Breast epithelium (tissue), 4 donors: ENCODE results near the gene TNS2. TPM values are rescaled to one million over a fixed set of nuclear protein-coding genes. Genes with fewer than 3 reads are reported as not detected.

Experiments
- DNase-seq, 2 donors: peaks; one replicate each; pipeline ENCODE4 v3.0.0-alpha.2; 2019; ENCODE audit warnings: low spot score in 2 of 2
- H3K27ac ChIP-seq, 2 donors: fragments of 200-600 bp; sonication (generic) in 1 of 2; one replicate each; pipeline ENCODE4 v1.5.1; 2016 to 2019; ENCODE audit warnings: mild to moderate bottlenecking in 1 of 2
- H3K27me3 ChIP-seq, 2 donors: fragments of 200-600 bp; sonication (generic) in 1 of 2; one replicate each; pipeline versions ENCODE4 v1.5.1 to v1.6.0; 2017 to 2019; ENCODE audit warnings: control low read depth in 1 of 2, mild to moderate bottlenecking in 1 of 2
- H3K36me3 ChIP-seq: fragments of 200-600 bp; one replicate; pipeline ENCODE4 v1.5.1; 2019
- H3K4me1 ChIP-seq, 2 donors: fragments of 200-600 bp; sonication (generic); one replicate each; pipeline ENCODE4 v1.5.1; 2016 to 2019; ENCODE audit warnings: control low read depth in 1 of 2
- H3K4me3 ChIP-seq, 3 donors: fragments of 200-600 bp; sonication (generic); 1 replicate in 2 of 3; 2 replicates in 1 of 3; pipeline ENCODE4 v1.5.1; 2016 to 2019; ENCODE audit warnings: mild to moderate bottlenecking in 3 of 3, moderate library complexity in 2 of 3
- H3K9me3 ChIP-seq, 2 donors: fragments of 200-600 bp; sonication (generic) in 1 of 2; one replicate each; pipeline ENCODE4 v1.5.1; 2016 to 2019; ENCODE audit warnings: control low read depth in 1 of 2
- CTCF ChIP-seq, 3 donors: fragments of 450-650 bp; IDR thresholded peaks; one replicate each; pipeline ENCODE4 v1.5.1; 2016 to 2017; ENCODE audit warnings: antibody characterized with exemption in 3 of 3, mild to moderate bottlenecking in 3 of 3, moderate library complexity in 3 of 3
- POLR2A ChIP-seq: fragments of 450-650 bp; IDR thresholded peaks from one replicate; pipeline ENCODE4 v1.6.1; 2016; ENCODE audit warnings: antibody characterized with exemption, mild to moderate bottlenecking, moderate library complexity
- POLR2AphosphoS5 ChIP-seq, 3 donors: sonication (generic); formaldehyde crosslinking; IDR thresholded peaks; one replicate each; pipeline ENCODE4 v1.6.1; 2017; ENCODE audit warnings: antibody characterized with exemption in 3 of 3
- intact Hi-C: fragments of 100-400 bp; cut with DNase I; formaldehyde crosslinking; loops from one replicate; pipeline ENCODE4 v1.15.1; 2023; ENCODE audit warnings: low total_unique reads
- total RNA-seq, 3 donors: library from RNA; depleted of rRNA; stranded (reverse); fragments of >200 nt; gene quantifications; one replicate each; pipeline ENCODE4 v1.1.0, GENCODE V29; 2016

TNS2 gene
- total RNA-seq, 3 donors from 2014 or later: 65.4 to 228 (median 156) TPM

GRCh38 chr12:53056296-53056695 lies 6.4 kb downstream of the TNS2 start:
- Histone ChIP-seq H3K4me1 (peaks cover 17 to 33% of the 10 kb centered on the region in 2 donors), H3K36me3 (no peaks in the 10 kb centered on the region), H3K27ac (peak overlapping the region in 1 of 2 donors; percentile 44), H3K27me3 (no peaks in the 10 kb centered on the region), H3K9me3 (no peaks in the 10 kb centered on the region), H3K4me3 (no peak overlapping the region)
- intact Hi-C loops: no loop called here
- no peak for TF ChIP-seq CTCF (IDR thresholded peaks at IDR 0.05)
- no peak for TF ChIP-seq POLR2A
- TF ChIP-seq POLR2AphosphoS5 (IDR thresholded peaks at IDR 0.05): no peak
- DNase-seq: no peak

GRCh38 chr12:53056901-53057300 lies 7.0 kb downstream of the TNS2 start:
- no peak for DNase-seq
- Histone ChIP-seq H3K27ac (peak overlapping the region in 1 of 2 donors; percentile 52), H3K9me3 (no peaks in the 10 kb centered on the region), H3K36me3 (no peaks in the 10 kb centered on the region), H3K4me3 (no peak overlapping the region), H3K27me3 (no peaks in the 10 kb centered on the region), H3K4me1 (peaks cover 19 to 33% of the 10 kb centered on the region in 2 donors)
- intact Hi-C loops: no loop called here
- TF ChIP-seq POLR2AphosphoS5 (IDR thresholded peaks at IDR 0.05) (no peak), CTCF (IDR thresholded peaks at IDR 0.05) (no peak), POLR2A (no peak)

- Histone ChIP-seq H3K36me3 (no peaks in the 10 kb centered on the region), H3K4me1 (peaks cover 24% of the 10 kb centered on the region in 2 donors), H3K27ac (peak overlapping the region; percentile 33 to 89), H3K9me3 (no peaks in the 10 kb centered on the region), H3K27me3 (no peaks in the 10 kb centered on the region), H3K4me3 (no peak overlapping the region)
- intact Hi-C loops: no loop called here
- TF ChIP-seq CTCF (IDR thresholded peaks at IDR 0.05) (no peak), POLR2A (no peak), POLR2AphosphoS5 (IDR thresholded peaks at IDR 0.05) (no peak)
- no peak for DNase-seq
Measured at GRCh38 chr12:53057816-53058500, 8.1 kb downstream of the TNS2 start.

GRCh38 chr12:53058674-53059433 lies 9.0 kb downstream of the TNS2 start:
- peak in 1 of 2 donors; percentile 16 for DNase-seq
- H3K27me3 ChIP-seq: no peaks in the 10 kb centered on the region
- intact Hi-C loops: no loop called here
- H3K36me3 ChIP-seq: no peaks in the 10 kb centered on the region
- H3K4me1 ChIP-seq: peaks cover 16 to 18% of the 10 kb centered on the region in 2 donors
- H3K9me3 ChIP-seq: no peaks in the 10 kb centered on the region
- peak overlapping the region; percentile 42 to 89 for H3K27ac ChIP-seq
- TF ChIP-seq POLR2AphosphoS5 (IDR thresholded peaks at IDR 0.05): no peak
- no peak for TF ChIP-seq CTCF (IDR thresholded peaks at IDR 0.05)
- no peak for TF ChIP-seq POLR2A
- H3K4me3 ChIP-seq: no peak overlapping the region
